ENCODE data around the gene CSF3R.

CSF3R gene

GRCh38 chr1:36502616-36503015 is 19.9 kb upstream of the CSF3R start:
- TF ChIP-seq FOXP2 (optimal IDR thresholded peaks at IDR 0.05; ENCODE audit: borderline replicate concordance, extremely low read depth, extremely low read length, insufficient read depth) (no peak), TAF1 (IDR thresholded peaks at IDR 0.05; ENCODE audit: borderline replicate concordance, insufficient read depth, low read length) (no peak), POLR2AphosphoS5 (IDR thresholded peaks at IDR 0.05; ENCODE audit: low read depth, low read length) (no peak), SIN3A (IDR thresholded peaks at IDR 0.05; ENCODE audit: borderline replicate concordance, insufficient read depth, low read length) (no peak), REST (IDR thresholded peaks at IDR 0.05; ENCODE audit: insufficient read depth in 1 of 2, low read depth in 2 of 2, low read length in 2 of 2) (no peak)

- TF ChIP-seq SIN3A (IDR thresholded peaks at IDR 0.05; ENCODE audit: borderline replicate concordance, insufficient read depth, low read length) (no peak), TAF1 (IDR thresholded peaks at IDR 0.05; ENCODE audit: borderline replicate concordance, insufficient read depth, low read length) (no peak), FOXP2 (optimal IDR thresholded peaks at IDR 0.05; ENCODE audit: borderline replicate concordance, extremely low read depth, extremely low read length, insufficient read depth) (no peak), REST (IDR thresholded peaks at IDR 0.05; ENCODE audit: insufficient read depth in 1 of 2, low read depth in 2 of 2, low read length in 2 of 2) (no peak), POLR2AphosphoS5 (IDR thresholded peaks at IDR 0.05; ENCODE audit: low read depth, low read length) (no peak)
These were observed 14.5 kb upstream of the CSF3R start for GRCh38 chr1:36497207-36497606.

GRCh38 chr1:36494971-36495370 is 12.3 kb upstream of the CSF3R start:
- TF ChIP-seq FOXP2 (optimal IDR thresholded peaks at IDR 0.05; ENCODE audit: borderline replicate concordance, extremely low read depth, extremely low read length, insufficient read depth) = no peak
- no peak for TF ChIP-seq TAF1 (IDR thresholded peaks at IDR 0.05; ENCODE audit: borderline replicate concordance, insufficient read depth, low read length)
- no peak for TF ChIP-seq SIN3A (IDR thresholded peaks at IDR 0.05; ENCODE audit: borderline replicate concordance, insufficient read depth, low read length)
- TF ChIP-seq REST (IDR thresholded peaks at IDR 0.05; ENCODE audit: insufficient read depth in 1 of 2, low read depth in 2 of 2, low read length in 2 of 2) = no peak
- TF ChIP-seq POLR2AphosphoS5 (IDR thresholded peaks at IDR 0.05; ENCODE audit: low read depth, low read length) = no peak

GRCh38 chr1:36493524-36493923 is 10.8 kb upstream of the CSF3R start:
- TF ChIP-seq REST (IDR thresholded peaks at IDR 0.05; ENCODE audit: insufficient read depth in 1 of 2, low read depth in 2 of 2, low read length in 2 of 2) (no peak), TAF1 (IDR thresholded peaks at IDR 0.05; ENCODE audit: borderline replicate concordance, insufficient read depth, low read length) (no peak), POLR2AphosphoS5 (IDR thresholded peaks at IDR 0.05; ENCODE audit: low read depth, low read length) (no peak), SIN3A (IDR thresholded peaks at IDR 0.05; ENCODE audit: borderline replicate concordance, insufficient read depth, low read length) (no peak)

GRCh38 chr1:36492491-36492890 is 9.8 kb upstream of the CSF3R start:
- TF ChIP-seq FOXP2 (optimal IDR thresholded peaks at IDR 0.05; ENCODE audit: borderline replicate concordance, extremely low read depth, extremely low read length, insufficient read depth) = no peak
- no peak for TF ChIP-seq REST (IDR thresholded peaks at IDR 0.05; ENCODE audit: insufficient read depth in 1 of 2, low read depth in 2 of 2, low read length in 2 of 2)
- no peak for TF ChIP-seq POLR2AphosphoS5 (IDR thresholded peaks at IDR 0.05; ENCODE audit: low read depth, low read length)
- TF ChIP-seq SIN3A (IDR thresholded peaks at IDR 0.05; ENCODE audit: borderline replicate concordance, insufficient read depth, low read length) = no peak
- no peak for TF ChIP-seq TAF1 (IDR thresholded peaks at IDR 0.05; ENCODE audit: borderline replicate concordance, insufficient read depth, low read length)
